Suprapubic skin (tissue), 4 donors: ENCODE measurements around the gene SUGCT. TPM values are rescaled to one million over a fixed set of nuclear protein-coding genes. Genes with fewer than 3 reads are reported as not detected.
"Not testable (repeated sequence)": the region's sequence is repeated elsewhere in the genome, so short reads cannot be mapped to it uniquely, and the experiment has no call there.

Experiments
- DNase-seq, 2 donors: peaks; one replicate each; pipeline ENCODE4 v3.0.0-alpha.2; 2019; ENCODE audit warnings: low spot score in 2 of 2
- H3K27ac ChIP-seq: fragments of 200-600 bp; sonication (generic); one replicate; pipeline ENCODE4 v1.5.1; 2019
- H3K27me3 ChIP-seq: fragments of 200-600 bp; sonication (generic); one replicate; pipeline ENCODE4 v1.5.1; 2019
- H3K36me3 ChIP-seq: fragments of 200-600 bp; sonication (generic); one replicate; pipeline ENCODE4 v1.5.1; 2019
- H3K4me1 ChIP-seq: fragments of 200-600 bp; sonication (generic); one replicate; pipeline ENCODE4 v1.5.1; 2019
- H3K4me3 ChIP-seq: fragments of 200-600 bp; sonication (generic); one replicate; pipeline ENCODE4 v1.5.1; 2019; ENCODE audit warnings: mild to moderate bottlenecking
- H3K9me3 ChIP-seq: fragments of 200-600 bp; sonication (generic); one replicate; pipeline ENCODE4 v1.5.1; 2019
- EP300 ChIP-seq: sonication (generic); formaldehyde crosslinking; IDR thresholded peaks from one replicate; pipeline ENCODE4 v1.6.1; 2017; ENCODE audit warnings: antibody characterized with exemption
- POLR2A ChIP-seq, 2 donors: fragments of 450-650 bp; IDR thresholded peaks; one replicate each; pipeline ENCODE4 v1.6.1; 2017; ENCODE audit warnings: antibody characterized with exemption in 2 of 2, mild to moderate bottlenecking in 2 of 2, moderate library complexity in 2 of 2
- POLR2AphosphoS5 ChIP-seq, 3 donors: sonication (generic); formaldehyde crosslinking; IDR thresholded peaks; one replicate each; pipeline ENCODE4 v1.6.1; 2017; ENCODE audit warnings: antibody characterized with exemption in 3 of 3
- WGBS: methylation state at CpG from one replicate; pipeline ENCODE4 v1.1.5; 2018; 5-methylcytosine and 5-hydroxymethylcytosine counted together
- total RNA-seq, 4 donors: library from RNA; depleted of rRNA; stranded (reverse); fragments of >200 nt; gene quantifications; one replicate each; pipeline ENCODE4 v1.1.0, GENCODE V29; 2016
- TF ChIP-seq, protein P1 (sequence below), 2 donors: fragments of 200-600 bp in 1 of 2; fragments of 450-650 bp in 1 of 2; sonication (generic) in 1 of 2; IDR thresholded peaks; one replicate each; pipeline ENCODE4 v1.5.1; 2016 to 2019; ENCODE audit warnings: antibody characterized with exemption in 2 of 2, mild to moderate bottlenecking in 1 of 2, moderate library complexity in 1 of 2

Gene SUGCT
- total RNA-seq, 4 donors from 2014 or later = 0.73 to 2.2 (median 0.98) TPM; not detected in 1

DNA sequence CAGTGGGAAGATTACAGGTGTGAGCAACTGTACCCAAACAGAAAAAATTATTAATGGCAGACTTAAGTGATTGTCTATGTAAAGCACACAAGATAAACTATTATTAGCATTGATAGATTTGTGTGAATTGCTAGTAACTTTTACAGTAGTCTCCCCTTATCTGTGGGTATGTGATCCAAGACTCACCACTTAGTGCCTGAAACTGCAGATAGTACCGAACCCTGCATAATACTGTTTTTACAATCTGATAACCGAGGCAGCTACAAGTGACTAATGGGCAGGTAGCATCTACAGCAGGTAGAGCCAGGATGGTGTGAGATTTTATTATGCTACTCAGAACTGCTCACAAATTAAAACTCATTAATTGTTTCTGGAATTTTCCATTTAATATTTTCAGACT is 31.9 kb upstream of the SUGCT start:
- 97% methylated on average over 2 of the region's 2 CpGs for WGBS
- Histone ChIP-seq H3K4me3 (no peak overlapping the region), H3K27ac (no peak overlapping the region), H3K36me3 (no peaks in the 10 kb centered on the region), H3K27me3 (no peaks in the 10 kb centered on the region), H3K4me1 (peaks cover 3% of the 10 kb centered on the region), H3K9me3 (no peaks in the 10 kb centered on the region)
- DNase-seq = no peak
- TF ChIP-seq, protein P1, sequence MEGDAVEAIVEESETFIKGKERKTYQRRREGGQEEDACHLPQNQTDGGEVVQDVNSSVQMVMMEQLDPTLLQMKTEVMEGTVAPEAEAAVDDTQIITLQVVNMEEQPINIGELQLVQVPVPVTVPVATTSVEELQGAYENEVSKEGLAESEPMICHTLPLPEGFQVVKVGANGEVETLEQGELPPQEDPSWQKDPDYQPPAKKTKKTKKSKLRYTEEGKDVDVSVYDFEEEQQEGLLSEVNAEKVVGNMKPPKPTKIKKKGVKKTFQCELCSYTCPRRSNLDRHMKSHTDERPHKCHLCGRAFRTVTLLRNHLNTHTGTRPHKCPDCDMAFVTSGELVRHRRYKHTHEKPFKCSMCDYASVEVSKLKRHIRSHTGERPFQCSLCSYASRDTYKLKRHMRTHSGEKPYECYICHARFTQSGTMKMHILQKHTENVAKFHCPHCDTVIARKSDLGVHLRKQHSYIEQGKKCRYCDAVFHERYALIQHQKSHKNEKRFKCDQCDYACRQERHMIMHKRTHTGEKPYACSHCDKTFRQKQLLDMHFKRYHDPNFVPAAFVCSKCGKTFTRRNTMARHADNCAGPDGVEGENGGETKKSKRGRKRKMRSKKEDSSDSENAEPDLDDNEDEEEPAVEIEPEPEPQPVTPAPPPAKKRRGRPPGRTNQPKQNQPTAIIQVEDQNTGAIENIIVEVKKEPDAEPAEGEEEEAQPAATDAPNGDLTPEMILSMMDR (IDR thresholded peaks at IDR 0.05) = no peak
- TF ChIP-seq EP300 (no peak), POLR2AphosphoS5 (IDR thresholded peaks at IDR 0.05) (no peak), POLR2A (IDR thresholded peaks at IDR 0.05) (no peak)

DNA sequence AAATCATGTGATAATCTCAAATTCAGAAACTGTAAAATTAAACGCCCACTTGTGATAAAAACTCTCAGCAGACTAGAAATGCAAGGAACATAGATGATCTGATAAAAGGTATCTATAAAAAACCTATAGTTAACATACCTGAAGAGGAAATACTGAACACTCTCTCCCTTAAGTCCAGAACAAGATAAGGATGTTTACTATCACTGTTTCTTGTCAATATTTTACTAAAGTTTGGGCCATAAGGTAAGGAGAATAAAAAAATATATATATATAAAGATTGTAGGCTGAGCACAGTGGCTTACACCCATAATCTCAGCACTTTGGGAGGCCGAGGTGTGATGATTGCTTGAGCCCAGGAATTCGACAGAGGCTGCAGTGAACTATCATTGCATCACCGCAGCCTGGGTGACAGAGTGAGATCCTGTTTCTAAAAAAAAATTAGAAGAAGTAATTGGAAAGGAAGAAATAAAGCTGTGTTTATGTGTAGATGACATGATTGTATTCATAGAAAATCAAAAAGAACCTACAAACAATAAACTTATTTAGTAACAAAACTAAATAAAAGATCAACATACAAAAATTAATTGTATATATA is 28.8 kb upstream of the SUGCT start:
- H3K27ac ChIP-seq = no peak overlapping the region
- no peaks in the 10 kb centered on the region for H3K9me3 ChIP-seq
- no peak for TF ChIP-seq POLR2AphosphoS5 (IDR thresholded peaks at IDR 0.05)
- no peak for TF ChIP-seq POLR2A (IDR thresholded peaks at IDR 0.05)
- no peak for TF ChIP-seq EP300
- TF ChIP-seq, protein P1 (IDR thresholded peaks at IDR 0.05) = no peak
- no peaks in the 10 kb centered on the region for H3K27me3 ChIP-seq
- H3K4me1 ChIP-seq = no peaks in the 10 kb centered on the region
- no peak for DNase-seq
- 87% methylated on average over 4 of the region's 4 CpGs for WGBS
- H3K4me3 ChIP-seq = no peak overlapping the region
- no peaks in the 10 kb centered on the region for H3K36me3 ChIP-seq

GRCh38 chr7:40115936-40116335 is 18.9 kb upstream of the SUGCT start:
- H3K9me3 ChIP-seq = no peaks in the 10 kb centered on the region
- no peaks in the 10 kb centered on the region for H3K36me3 ChIP-seq
- no peak overlapping the region for H3K27ac ChIP-seq
- no peak for DNase-seq
- 90% methylated on average over 2 of the region's 2 CpGs for WGBS
- TF ChIP-seq POLR2A (IDR thresholded peaks at IDR 0.05) (no peak), EP300 (no peak), POLR2AphosphoS5 (IDR thresholded peaks at IDR 0.05) (no peak)
- TF ChIP-seq, protein P1 (IDR thresholded peaks at IDR 0.05) = no peak
- no peak overlapping the region for H3K4me3 ChIP-seq
- H3K4me1 ChIP-seq = no peaks in the 10 kb centered on the region
- H3K27me3 ChIP-seq = no peaks in the 10 kb centered on the region

- not testable (repeated sequence) for H3K36me3 ChIP-seq, DNase-seq, H3K27me3 ChIP-seq, H3K4me1 ChIP-seq, H3K9me3 ChIP-seq, H3K4me3 ChIP-seq, H3K27ac ChIP-seq
- WGBS = 95% methylated on average over 9 of the region's 9 CpGs
These were observed 17.6 kb upstream of the SUGCT start for GRCh38 chr7:40117199-40117598.

- not testable (repeated sequence) for H3K36me3 ChIP-seq, H3K9me3 ChIP-seq, H3K4me1 ChIP-seq, H3K4me3 ChIP-seq, DNase-seq, H3K27me3 ChIP-seq, H3K27ac ChIP-seq
- WGBS = 86% methylated on average over 7 of the region's 7 CpGs
These were observed 16.6 kb upstream of the SUGCT start for GRCh38 chr7:40118201-40118600.

DNA sequence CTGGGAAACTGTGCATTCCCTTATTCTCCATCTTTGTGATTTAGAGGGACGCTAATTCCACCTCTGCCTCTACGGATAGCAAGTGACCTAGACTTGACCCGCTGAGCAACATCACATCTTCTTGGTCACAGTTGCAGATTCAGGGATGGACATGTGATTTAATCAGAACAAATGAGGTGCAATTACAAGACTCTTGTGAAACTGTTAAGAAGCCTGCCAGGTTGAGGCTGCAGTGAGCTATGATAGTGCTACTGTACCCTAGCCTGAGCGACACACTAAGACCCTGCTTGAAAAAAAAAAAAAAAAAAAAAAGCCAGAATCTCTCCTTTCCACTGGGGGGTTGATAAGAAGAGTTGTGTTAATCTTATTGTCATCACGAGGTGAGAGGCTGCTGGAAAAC is 14.8 kb upstream of the SUGCT start:
- Histone ChIP-seq H3K4me3 (no peak overlapping the region), H3K4me1 (no peaks in the 10 kb centered on the region), H3K9me3 (no peaks in the 10 kb centered on the region), H3K27ac (no peak overlapping the region), H3K36me3 (no peaks in the 10 kb centered on the region), H3K27me3 (no peaks in the 10 kb centered on the region)
- 95% methylated on average over 5 of the region's 5 CpGs for WGBS
- DNase-seq = no peak
- TF ChIP-seq POLR2A (IDR thresholded peaks at IDR 0.05) = no peak
- TF ChIP-seq EP300 = no peak
- no peak for TF ChIP-seq POLR2AphosphoS5 (IDR thresholded peaks at IDR 0.05)
- TF ChIP-seq, protein P1 (IDR thresholded peaks at IDR 0.05) = no peak

GRCh38 chr7:40122100-40122939 is 12.5 kb upstream of the SUGCT start:
- 96% methylated on average over 14 of the region's 14 CpGs for WGBS
- H3K4me3 ChIP-seq, H3K36me3 ChIP-seq, H3K27ac ChIP-seq, H3K27me3 ChIP-seq, H3K4me1 ChIP-seq, DNase-seq, H3K9me3 ChIP-seq: not testable (repeated sequence)
